Upper lobe of left lung (tissue), 4 donors: ENCODE measurements around the gene SPATA20.

ENCODE experiments used
- CTCF ChIP-seq, 6 experiments: fragments of 450-650 bp in 4 of 6; fragments of 200-600 bp in 2 of 6; sonication (generic) in 2 of 6; IDR thresholded peaks; one replicate each; pipeline ENCODE4 v1.5.1; 2016 to 2019; ENCODE audit warnings: antibody characterized with exemption in 6 of 6
- POLR2A ChIP-seq, 4 donors: fragments of 450-650 bp; IDR thresholded peaks; one replicate each; pipeline ENCODE4 v1.5.1; 2016 to 2017; ENCODE audit warnings: antibody characterized with exemption in 4 of 4, mild to moderate bottlenecking in 2 of 4

GRCh38 chr17:50556803-50557202 lies 9.8 kb downstream of the SPATA20 start:
- TF ChIP-seq CTCF (IDR thresholded peaks at IDR 0.05) (no peak), POLR2A (IDR thresholded peaks at IDR 0.05) (no peak)
